NT2/D1 (cell line): Measurements from ENCODE around the gene DNAJB6.

Experiments
- SUZ12 ChIP-seq: IDR thresholded peaks from 2 replicates; pipeline ENCODE4 v1.6.1; 2011; ENCODE audit not compliant: insufficient read length, insufficient read depth; ENCODE audit errors: extremely low read depth
- YY1 ChIP-seq: IDR thresholded peaks from 2 replicates; pipeline ENCODE4 v1.6.1; 2011; ENCODE audit not compliant: insufficient read length, insufficient read depth
- ZNF274 ChIP-seq: IDR thresholded peaks from 2 replicates; pipeline ENCODE4 v1.6.1; 2011; ENCODE audit warnings: mild to moderate bottlenecking, low read depth, low read length

DNA sequence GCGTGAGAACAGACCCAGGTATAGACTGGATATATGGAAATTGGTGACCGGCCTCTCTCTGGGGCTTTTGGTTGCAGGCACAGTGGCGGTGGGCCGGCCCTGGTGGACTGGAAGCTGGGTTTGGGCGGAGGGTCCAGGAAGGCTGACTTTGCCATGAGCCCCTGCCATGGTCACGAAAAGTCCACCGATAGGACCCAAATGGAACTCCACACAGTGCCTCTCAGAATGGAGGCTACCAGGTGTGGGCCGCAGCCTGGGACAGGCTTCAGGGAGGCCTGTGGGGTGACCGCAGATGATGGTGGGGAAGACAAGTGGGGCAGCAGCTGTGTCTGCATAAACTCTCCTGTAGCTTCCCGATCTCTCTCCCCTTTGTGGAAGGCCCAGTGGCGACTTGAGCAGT, 123.2 kb downstream of the DNAJB6 start:
- TF ChIP-seq YY1 (no peak), ZNF274 (no peak), SUZ12 (no peak)
